Stimulated activated CD4-positive, alpha-beta T cell treated with anti-CD3 and anti-CD28 coated beads, Interleukin-1b, Interleukin-23, amount 100 ng/mL, for 48 hours (primary cell): Measurements from ENCODE around the gene GPANK1.

Source experiments
- DNase-seq: peaks from one replicate; pipeline ENCODE4 v3.0.0-alpha.2; 2020

Gene GPANK1

DNA sequence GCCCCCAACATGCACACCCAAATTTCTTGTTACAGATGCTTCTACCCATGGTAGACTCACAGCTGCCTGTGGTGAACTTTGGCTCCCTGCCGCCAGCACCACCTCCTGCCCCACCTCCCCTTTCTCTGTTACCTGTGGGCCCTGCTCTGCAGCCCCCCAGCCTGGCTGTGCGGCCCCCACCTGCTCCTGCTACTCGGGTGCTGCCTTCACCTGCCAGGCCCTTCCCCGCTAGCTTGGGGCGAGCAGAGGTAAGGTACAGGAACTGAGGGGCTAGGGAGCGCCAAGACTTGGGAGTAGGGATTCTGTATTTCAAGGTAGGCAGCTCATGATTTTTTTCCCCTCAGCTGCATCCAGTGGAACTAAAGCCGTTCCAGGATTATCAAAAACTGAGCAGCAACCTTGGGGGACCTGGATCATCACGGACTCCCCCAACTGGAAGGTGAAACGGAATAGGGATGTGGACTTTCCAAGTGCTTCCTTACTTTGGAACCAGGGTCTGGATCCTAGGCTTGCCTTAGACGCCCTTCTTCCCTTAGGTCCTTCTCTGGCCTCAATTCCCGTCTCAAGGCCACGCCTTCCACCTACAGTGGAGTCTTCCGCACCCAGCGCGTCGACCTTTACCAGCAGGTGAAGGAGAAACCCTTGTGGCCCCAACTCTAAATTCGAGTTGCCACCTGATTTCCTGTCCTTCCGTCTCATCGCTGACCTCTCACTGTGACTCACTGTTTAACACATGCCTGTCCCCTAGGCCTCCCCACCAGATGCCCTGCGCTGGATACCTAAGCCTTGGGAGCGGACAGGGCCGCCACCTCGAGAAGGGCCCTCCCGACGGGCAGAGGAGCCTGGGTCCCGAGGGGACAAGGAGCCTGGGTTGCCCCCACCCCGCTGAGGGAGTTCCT, 27.9 kb downstream of the GPANK1 start:
- DNase-seq: no peak

DNA sequence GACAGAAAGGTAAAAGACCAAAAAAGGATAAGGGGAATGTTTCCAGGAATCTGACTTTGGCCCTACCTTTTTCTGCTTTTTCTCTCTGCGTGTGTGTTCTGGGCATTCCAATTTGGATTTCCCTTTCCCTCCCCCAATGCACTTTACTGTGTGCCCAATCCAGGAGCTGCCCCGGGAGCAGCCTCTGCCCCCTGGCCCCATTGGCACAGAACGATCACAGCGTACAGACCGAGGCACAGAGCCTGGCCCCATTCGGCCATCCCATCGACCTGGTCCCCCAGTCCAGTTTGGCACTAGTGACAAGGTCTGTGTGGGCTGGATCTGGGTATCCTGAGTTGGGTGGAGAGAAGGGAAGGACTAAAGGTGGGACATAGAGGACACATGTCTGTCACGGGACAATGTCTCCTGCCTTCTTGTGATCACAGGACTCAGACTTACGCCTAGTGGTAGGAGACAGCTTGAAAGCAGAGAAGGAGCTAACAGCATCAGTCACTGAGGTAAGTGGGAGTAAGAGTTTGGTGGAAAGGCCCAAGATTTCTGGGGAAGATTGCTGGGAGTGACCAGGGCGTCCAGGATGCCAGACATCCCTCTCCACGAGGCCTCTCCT, 29.7 kb downstream of the GPANK1 start:
- DNase-seq: no peak

DNA sequence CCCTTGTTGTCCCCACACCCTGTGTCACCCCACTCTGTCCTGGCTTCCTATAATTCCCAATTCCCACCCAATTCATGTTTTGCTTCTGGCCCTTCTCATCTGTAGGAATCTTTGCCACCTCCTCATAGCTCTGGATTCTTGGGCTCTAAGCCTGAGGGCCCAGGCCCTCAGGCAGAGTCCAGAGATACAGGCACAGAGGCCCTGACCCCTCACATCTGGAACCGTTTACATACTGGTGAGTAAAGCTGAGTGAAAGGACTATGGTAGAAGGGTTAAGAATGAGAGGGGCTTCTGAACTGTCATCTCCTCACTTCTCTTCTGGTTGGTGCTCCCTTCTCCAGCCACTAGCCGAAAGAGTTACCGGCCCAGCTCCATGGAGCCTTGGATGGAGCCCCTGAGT, 30.7 kb downstream of the GPANK1 start:
- DNase-seq: no peak

DNA sequence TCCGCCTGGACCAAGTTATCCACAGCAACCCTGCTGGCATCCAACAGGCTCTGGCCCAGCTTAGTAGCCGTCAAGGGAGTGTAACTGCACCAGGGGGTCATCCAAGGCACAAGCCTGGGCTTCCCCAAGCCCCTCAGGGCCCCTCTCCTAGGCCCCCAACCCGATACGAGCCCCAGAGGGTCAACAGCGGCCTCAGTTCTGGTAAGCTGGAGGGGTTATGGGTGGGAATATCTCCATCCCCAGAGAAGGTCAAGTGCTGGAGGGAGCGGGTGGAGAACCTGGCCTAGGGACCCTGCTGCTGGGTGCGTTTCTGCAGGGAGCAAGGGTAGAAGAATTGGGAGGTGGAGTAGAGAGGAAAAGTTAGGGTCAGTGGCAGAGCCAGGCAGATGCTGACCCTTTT, 31.4 kb downstream of the GPANK1 start:
- DNase-seq: no peak

DNA sequence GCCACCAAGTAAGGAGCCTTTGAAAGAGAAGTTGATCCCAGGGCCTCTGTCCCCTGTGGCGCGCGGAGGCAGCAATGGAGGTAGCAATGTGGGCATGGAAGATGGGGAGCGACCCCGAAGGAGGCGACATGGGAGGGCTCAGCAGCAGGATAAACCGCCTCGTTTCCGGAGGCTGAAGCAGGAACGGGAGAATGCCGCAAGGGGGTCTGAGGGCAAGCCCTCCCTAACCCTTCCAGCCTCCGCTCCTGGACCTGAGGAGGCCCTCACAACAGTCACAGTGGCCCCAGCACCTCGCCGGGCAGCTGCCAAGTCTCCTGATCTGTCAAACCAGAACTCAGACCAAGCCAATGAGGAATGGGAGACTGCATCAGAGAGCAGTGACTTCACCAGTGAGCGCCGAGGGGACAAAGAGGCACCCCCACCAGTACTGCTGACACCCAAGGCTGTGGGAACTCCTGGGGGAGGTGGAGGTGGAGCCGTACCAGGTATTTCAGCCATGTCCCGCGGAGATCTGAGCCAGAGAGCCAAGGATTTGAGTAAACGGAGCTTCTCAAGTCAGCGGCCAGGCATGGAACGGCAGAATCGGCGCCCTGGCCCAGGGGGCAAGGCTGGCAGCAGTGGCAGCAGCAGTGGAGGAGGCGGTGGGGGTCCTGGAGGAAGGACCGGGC, 32.4 kb downstream of the GPANK1 start:
- no peak for DNase-seq

DNA sequence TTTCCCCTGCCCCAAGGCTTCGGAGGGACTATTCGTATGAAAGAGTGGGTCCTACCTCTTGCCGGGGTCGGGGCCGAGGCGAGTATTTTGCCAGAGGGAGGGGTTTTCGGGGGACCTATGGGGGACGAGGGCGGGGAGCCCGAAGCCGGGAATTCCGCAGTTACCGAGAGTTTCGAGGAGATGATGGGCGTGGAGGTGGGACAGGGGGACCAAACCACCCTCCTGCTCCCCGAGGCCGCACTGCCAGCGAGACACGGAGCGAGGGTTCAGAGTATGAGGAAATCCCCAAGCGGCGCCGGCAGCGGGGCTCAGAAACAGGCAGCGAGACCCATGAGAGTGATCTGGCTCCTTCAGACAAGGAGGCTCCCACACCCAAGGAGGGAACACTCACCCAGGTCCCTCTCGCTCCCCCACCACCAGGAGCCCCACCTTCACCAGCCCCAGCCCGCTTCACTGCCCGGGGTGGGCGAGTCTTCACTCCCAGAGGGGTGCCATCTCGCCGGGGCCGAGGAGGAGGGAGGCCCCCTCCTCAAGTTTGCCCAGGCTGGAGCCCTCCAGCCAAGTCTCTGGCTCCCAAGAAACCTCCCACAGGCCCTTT, 33.0 kb downstream of the GPANK1 start:
- no peak for DNase-seq

DNA sequence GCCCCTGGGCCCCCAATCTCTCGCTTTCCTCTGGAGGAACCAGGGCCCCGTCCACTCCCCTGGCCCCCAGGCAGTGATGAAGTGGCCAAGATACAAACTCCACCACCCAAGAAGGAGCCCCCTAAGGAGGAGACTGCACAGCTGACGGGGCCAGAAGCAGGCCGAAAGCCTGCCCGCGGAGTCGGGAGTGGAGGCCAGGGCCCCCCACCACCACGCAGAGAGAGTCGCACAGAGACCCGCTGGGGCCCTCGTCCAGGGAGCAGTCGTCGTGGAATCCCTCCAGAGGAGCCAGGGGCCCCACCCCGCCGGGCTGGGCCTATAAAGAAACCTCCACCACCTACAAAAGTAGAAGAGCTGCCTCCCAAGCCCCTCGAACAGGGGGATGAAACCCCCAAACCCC, 33.6 kb downstream of the GPANK1 start:
- DNase-seq: no peak

DNA sequence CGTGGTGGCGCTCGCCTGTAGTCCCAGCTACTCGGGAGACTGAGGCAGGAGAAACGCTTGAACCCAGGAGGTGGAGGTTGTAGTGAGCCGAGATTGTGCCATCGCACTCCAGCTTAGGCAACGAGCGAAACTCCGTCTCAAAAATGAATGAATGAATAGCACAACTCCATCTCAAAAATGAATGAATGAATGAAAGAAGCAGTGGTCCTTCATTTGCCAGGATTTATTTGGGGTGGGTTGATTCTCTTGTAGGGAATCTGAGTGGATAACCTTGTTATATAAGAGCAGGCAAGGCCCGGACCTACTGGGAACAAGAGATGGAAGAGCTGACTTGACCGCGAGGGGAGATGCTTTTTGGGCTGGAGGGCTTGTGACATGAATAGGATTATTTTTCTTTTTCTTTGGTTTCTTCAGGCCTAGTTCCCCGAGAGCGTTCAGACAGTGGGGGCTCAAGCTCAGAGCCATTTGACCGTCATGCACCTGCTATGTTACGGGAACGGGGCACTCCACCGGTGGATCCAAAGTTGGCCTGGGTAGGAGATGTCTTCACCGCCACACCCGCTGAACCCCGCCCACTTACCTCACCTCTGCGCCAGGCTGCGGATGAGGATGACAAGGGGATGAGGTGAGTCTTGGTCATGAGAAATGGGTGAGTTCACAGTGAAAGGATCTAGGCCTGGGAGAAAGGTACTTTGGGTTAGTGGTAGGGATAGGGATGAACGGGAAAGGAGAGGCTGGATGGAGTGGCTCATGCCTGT, 34.4 kb downstream of the GPANK1 start:
- DNase-seq: no peak

DNA sequence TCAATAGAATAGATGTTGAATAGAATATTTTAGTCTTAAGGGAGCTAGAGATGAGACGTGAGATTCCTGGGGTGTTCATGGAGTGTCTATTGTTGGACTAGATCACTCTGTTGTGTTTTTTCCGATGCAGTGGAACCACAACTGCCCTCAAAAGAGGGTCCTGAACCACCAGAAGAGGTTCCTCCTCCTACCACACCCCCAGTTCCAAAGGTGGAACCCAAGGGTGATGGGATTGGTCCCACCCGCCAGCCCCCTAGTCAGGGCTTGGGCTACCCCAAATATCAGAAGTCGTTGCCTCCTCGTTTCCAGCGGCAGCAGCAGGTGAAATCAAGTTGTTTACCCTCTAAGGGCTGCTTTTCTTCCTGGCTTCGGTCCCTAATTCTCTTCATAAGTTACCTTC, 35.8 kb downstream of the GPANK1 start:
- DNase-seq: no peak

DNA sequence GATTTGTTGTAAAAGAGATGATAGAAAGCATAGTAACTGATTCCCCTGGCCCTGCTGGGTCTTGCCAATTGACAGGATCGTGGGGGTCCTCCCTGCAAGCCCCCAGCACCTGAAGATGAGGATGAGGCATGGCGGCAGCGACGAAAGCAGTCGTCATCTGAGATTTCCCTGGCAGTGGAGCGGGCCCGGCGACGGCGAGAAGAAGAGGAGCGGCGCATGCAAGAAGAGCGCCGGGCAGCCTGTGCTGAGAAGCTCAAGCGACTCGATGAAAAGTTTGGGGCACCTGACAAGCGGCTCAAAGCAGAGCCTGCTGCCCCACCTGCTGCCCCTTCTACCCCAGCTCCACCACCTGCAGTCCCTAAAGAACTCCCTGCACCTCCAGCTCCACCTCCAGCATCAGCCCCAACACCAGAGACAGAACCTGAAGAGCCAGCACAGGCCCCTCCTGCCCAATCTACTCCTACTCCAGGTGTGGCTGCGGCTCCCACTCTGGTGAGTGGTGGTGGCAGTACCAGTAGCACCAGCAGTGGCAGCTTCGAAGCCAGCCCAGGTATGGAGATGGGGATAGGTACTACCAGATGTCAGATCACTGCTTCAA, 37.0 kb downstream of the GPANK1 start:
- no peak for DNase-seq

DNA sequence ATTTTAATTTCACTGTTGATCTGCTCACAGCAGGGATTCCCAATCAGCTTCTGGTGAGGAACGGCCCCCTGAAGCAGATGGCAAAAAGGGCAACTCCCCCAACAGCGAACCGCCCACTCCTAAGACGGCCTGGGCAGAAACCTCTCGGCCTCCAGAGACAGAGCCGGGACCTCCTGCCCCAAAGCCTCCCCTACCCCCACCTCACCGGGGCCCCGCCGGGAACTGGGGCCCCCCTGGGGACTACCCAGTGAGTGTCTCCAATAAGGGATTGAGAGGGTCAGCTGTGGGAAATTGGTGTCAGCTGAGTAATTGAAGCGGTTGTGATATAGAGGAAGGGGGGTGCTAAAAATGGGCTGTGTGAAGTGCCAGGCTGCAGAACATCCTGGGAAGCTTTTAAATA, 37.8 kb downstream of the GPANK1 start:
- DNase-seq: no peak

DNA sequence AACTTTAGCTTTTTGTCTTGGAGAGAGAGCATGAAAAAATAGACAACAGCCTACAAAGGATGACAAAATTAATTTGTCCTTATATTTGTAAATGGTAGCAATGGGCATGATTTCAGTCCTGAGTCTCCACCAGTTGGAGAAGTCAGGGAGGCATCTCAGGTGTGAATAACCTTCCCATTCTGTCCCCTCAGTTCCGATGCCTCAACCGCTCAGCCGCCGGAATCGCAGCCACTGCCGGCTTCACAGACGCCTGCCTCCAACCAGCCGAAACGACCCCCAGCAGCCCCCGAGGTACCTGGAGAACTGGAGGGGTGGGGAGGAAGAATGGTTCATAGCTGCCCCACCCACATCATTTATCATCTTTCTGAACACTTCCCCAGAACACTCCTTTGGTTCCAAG, 40.7 kb downstream of the GPANK1 start:
- no peak for DNase-seq

DNA sequence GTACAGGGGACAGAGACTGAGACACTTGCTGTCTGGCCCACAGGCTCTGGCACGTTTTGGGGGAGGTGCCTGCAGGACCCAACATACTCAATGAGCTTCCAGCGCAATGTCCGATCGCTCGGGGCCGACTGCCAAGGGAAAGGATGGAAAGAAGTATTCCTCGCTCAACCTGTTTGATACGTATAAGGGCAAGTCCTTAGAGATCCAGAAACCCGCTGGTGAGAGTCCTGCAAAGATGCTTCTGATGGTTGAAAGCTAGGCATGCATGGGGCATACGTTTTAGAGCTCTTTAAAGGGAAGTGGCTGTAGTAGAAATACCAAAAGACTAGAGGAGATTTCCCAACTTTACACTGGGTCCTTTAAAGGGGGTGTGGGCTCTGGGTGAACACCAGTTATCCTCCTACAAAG, 42.1 kb downstream of the GPANK1 start:
- DNase-seq: no peak

DNA sequence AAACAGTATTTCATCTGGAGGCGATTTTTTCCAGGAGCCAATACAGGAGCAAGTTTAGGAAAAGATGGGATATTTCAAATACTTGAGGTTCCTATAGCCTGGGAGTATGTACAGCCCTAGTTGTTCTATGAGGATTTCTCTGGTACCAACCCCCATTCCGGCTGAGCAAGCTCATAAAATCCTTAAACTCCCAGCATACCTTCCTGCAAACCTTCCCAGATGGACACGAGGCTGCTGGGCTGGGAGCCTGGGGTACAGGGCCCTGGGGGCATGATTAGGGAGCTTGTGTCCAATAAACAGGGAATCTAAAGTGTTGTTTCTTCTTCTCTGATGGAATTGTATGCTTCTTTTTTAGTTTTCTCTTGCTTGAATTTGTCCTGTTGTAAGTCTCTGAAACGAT, 42.8 kb downstream of the GPANK1 start:
- no peak for DNase-seq

DNA sequence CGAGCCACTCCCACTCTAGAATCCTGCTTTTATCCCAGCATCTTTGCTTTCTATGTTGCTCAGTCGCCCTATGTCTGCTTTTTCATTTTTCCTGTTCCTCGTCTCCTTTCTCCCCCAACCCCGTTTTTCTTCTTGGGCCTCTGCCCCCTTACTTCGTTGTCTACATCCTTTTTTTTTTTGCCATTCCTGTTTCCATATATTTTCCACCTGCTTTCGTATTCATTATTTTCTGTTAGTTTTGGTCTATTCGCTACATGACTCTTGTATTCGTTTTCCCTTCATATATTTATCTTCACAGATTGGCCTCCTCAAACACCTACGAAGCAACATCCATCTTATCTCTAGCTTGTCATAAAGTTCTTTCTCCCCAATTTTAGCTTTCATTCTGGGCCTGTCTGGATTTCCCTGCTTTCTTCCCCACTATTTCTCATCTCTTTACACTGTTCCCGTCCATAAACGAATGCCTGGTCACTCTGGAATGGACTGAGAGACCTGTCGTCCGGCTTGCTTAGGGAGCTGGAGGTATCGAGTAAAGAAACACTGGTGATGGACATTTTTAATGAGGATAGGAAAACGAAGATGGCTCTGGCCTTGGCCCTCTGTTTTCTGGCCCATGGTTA, 43.4 kb downstream of the GPANK1 start:
- no peak for DNase-seq

DNA sequence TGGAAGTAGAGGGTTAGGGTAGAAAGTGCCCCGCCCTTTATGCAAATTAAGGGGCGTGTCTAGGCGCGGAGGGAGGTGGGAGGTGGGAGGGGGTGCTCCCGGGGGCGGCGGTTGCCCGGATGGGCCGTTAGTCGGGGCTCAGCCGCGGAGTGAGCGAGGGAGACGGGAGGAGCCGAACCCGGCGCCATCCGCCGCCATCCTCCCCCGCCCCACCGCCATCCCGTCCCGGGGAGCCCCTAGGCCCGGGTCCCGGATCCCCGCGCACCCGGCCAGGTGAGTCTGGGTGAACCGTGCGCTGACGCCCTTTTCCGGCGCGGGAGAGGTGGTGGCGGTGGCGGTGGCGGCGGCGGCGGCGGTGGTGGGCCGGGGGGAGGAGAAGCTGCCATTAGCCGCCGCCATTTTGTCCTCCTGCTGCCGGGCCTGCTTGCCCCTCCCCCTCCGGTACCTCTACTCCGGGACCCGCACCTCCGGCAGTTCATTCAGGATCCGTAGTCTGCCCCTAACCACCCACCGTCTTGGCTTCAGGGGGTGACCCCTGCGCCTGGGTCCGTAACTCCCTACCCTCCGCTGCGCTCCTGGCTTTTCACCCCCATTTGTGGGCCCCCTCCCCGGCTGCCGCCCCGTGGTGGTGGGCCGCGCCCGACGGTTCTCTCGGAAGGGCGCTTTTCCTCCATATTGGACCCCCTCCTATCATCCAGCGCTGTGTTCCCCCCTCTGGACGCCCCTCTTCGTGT, 44.0 kb downstream of the GPANK1 start, which contains the start of gene PRRC2A:
Gene PRRC2A (plus strand): TSS at position 130 of the 734 bp plus-strand sequence. CDS start 2,075 bp downstream, outside the sequence.
- DNase-seq: peak; percentile 97

DNA sequence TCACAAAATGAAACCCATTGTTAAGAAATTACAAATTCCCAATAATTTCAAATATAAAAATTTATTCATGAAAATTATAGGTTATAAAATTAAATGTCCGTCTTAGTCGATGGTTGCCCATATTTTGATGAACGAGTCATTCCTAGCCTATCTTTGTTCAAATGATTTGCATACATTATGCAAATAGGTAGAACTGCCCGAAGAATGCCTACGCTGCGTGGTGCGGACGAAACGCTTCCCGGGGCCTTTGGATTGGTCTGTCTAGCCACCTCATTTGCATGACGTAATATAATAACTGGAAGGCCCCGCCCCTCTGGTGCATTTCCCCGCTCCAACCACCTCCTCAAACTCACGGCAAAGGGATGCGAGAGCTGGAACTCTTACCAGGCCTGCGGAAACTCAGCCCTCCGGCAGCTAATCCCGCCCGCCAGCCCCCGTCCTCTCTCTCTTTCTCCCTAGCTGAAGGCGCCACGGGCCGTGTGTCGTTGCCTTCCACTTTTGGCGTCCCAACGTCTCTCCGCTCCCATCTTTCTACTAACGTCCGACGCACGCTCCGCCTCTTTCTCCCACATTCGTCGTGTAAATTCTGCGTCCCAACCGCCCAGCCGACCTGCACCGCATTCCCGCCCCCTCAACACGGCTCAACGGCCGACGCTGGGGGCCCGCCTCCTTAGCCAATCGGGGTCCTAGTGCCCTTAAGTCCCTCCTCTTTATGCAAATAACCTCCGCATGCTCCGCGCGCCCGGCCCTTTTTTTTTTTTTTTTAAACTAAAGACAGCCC, 44.8 kb downstream of the GPANK1 start:
- peak; percentile 98 for DNase-seq

DNA sequence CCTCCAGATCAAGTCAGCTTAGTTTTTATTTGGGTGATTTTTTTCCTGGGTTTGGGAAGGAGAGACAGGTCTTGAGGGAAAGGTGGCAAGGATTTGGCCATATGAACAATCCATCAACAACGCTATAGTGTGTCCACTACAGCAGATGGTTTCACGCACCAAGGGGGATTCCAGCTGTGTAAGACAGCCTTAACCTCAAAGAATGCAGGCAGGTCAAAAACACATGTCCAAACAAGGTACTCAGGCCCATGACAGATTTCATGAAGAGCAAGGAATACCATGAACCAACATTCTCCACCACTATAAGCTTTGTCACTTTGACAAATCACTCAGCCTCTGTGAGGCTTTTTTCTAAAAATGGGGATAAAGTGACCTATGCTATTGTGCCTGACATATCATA, 47.8 kb downstream of the GPANK1 start:
- DNase-seq: no peak

DNA sequence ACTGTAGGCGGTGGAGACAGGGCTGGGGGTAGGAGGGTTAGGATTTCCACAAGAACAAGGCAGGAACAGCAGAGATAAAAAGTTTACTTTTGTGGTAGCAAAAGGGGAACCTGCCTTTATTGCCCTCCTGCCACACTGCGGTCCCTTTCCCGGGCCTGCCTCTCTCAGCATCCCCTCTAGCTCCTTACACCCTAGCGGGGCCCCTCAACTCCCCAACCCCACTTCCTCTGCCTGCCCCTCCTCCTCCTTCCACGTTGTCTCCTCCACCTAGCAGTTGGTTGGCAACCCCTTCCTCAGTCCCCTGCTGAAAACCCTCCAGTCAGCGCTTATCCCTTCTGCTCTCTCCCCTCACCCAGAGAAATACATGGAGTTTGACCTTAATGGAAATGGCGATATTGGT, 49.0 kb downstream of the GPANK1 start:
- DNase-seq: peak; percentile 22
